ENCODE data around the gene AVPI1. TPM values are rescaled to one million over a fixed set of nuclear protein-coding genes. Genes with fewer than 3 reads are reported as not detected.

The AVPI1 gene, protein sequence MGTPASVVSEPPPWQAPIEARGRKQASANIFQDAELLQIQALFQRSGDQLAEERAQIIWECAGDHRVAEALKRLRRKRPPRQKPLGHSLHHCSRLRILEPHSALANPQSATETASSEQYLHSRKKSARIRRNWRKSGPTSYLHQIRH
- polyA plus RNA-seq (2013, experiment 1 of 2), result 3.7 TPM
- polyA plus RNA-seq (2013, experiment 2 of 2), result 4.1 TPM

DNA sequence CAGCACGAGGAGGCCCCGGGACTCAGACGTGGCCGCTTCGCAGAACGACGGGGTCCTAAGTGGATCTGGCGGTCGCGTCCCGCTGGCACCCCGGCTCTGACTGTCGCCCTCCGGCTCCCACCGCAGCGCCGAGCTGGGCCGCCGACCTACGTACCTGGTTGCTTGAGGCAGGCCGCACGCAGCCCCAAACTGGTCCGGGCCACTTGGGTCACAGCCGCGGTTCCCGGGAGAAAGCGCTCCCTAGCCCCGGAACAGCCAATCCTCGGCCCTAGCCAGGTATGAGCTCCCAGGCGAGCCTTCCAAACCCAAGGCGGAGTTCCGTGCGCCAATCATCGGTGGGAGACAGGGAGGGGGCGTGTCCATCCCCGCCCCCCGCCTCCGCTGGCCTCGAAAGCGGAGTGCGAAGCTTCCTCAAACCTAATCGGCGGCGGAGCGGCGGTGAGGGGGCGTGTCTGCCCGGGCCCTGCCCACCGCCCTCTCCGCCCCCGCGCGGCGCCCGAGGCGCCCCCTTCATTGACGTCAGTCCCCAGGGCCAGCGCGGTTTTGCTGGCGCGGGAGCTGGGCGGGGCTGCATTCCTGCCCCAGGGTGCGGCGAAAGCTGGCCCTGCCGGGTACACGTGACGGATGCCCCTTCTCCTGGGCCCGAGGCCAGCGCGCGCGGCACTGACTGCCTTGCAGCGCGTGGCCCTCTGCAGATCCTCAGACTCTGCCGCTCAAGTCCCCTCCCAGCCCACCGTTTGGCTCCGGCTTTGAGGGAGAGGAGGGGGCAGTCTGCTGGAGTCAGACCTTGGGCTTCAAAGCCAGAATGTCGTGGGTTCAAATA is at the start of gene AVPI1:
Gene AVPI1, minus strand, starts transcription at position 280 of the 823 bp plus-strand sequence. CDS start 7,336 bp downstream, outside the sequence.
- no peaks in the 10 kb centered on the region for H3K36me3 ChIP-seq (ENCODE audit: insufficient read depth, low read length)
- H3K27ac ChIP-seq (ENCODE audit: low read depth, low read length), result peak within 1 kb of the TSS; percentile 80
- no peaks in the 10 kb centered on the region for H3K27me3 ChIP-seq (ENCODE audit: insufficient read depth, low read length)
- peak within 1 kb of the TSS; percentile 77 for H3K9ac ChIP-seq (ENCODE audit: low read depth, low read length)
- 1% methylated on average over 78 of the region's 78 CpGs for WGBS
- H3K4me1 ChIP-seq (ENCODE audit: insufficient read depth, low read length), result peaks cover 9% of the 10 kb centered on the region; the same call in 1 of the 2 replicates
- H3K4me3 ChIP-seq (ENCODE audit: low read length), result peak within 1 kb of the TSS; percentile 75
- no peaks in the 10 kb centered on the region for H3K9me3 ChIP-seq (ENCODE audit: insufficient read depth, low read depth, low read length)

DNA sequence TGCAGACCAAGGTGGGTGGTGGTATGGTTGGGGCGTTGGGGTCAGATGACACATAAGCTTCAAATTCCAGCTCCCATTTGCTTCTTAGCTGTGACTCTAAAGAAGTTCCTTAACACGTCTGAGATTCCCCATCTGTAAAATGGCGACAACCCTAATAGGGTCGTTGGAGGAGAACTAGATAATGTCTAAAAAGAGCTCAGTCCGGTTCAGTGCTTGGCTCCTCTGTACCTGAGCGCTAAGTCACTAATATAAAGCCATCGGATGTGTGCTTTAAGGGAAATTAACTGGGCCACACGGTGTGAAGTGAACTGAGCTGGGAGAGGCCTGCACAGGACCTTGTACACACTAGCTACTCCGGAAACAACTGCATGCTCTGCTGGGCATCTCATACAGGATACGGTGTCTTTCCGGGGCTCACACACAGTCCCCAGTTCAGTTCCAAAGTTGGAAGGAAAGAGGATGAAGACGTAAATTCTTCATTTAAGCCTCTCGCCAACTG is 49.4 kb upstream of the AVPI1 start:
- no peak overlapping the region for H3K27ac ChIP-seq (ENCODE audit: low read depth, low read length)
- no peak overlapping the region for H3K4me3 ChIP-seq (ENCODE audit: low read length)
- WGBS, result 79% methylated on average over 13 of the region's 13 CpGs
- peaks cover 28% of the 10 kb centered on the region for H3K36me3 ChIP-seq (ENCODE audit: insufficient read depth, low read length)
- H3K27me3 ChIP-seq (ENCODE audit: insufficient read depth, low read length), result peaks cover 25% of the 10 kb centered on the region
- peaks cover 4% of the 10 kb centered on the region; the same call in 1 of the 2 replicates for H3K4me1 ChIP-seq (ENCODE audit: insufficient read depth, low read length)
- H3K9me3 ChIP-seq (ENCODE audit: insufficient read depth, low read depth, low read length), result peaks cover 11% of the 10 kb centered on the region
- no peak overlapping the region for H3K9ac ChIP-seq (ENCODE audit: low read depth, low read length)

DNA sequence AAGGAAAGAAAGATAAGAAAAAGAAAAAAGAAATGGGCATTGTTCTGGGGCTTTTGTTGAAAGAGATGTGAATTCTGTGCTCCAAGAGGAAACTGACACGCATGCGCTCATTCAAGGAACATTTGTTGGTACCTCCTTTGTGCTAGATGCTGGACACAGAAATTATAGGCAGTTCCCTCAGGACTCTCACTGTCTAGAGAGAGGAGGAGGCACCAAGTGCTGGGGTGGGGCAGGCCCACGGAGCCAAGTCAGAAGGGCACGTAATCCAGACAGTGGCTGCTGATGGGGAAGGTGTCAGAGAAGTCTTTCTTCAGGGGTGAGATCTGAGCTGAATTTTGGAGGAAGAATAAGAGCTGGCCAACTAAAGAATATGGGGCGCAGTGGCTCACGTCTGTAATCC is 47.0 kb upstream of the AVPI1 start:
- Histone ChIP-seq H3K27me3 (ENCODE audit: insufficient read depth, low read length) (peaks cover 25% of the 10 kb centered on the region), H3K27ac (ENCODE audit: low read depth, low read length) (no peak overlapping the region), H3K9me3 (ENCODE audit: insufficient read depth, low read depth, low read length) (peaks cover 11% of the 10 kb centered on the region), H3K9ac (ENCODE audit: low read depth, low read length) (no peak overlapping the region), H3K4me3 (ENCODE audit: low read length) (no peak overlapping the region), H3K4me1 (ENCODE audit: insufficient read depth, low read length) (peaks cover 4% of the 10 kb centered on the region; the same call in 1 of the 2 replicates), H3K36me3 (ENCODE audit: insufficient read depth, low read length) (peaks cover 7% of the 10 kb centered on the region)
- 86% methylated on average over 6 of the region's 6 CpGs for WGBS

DNA sequence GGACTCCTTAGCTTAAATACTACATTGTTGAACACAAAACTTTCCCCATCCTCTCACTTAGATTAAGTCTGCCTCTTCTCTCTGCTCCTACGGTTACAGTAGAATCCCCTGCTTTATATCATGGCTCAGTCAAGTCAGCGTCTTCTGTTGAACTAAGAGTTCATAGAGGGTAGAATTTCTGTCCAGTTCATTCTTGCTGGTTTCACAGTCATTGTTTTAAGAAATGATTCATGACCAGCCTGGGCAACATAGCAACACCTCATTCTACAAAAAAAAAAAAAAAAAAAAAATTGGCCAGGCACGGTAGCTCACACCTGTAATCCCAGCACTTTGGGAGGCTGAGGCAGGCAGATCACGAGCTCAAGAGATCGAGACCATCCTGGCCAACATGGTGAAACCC is 46.2 kb upstream of the AVPI1 start:
- peaks cover 11% of the 10 kb centered on the region for H3K9me3 ChIP-seq (ENCODE audit: insufficient read depth, low read depth, low read length)
- 90% methylated on average over 5 of the region's 5 CpGs for WGBS
- no peak overlapping the region for H3K9ac ChIP-seq (ENCODE audit: low read depth, low read length)
- no peak overlapping the region for H3K4me3 ChIP-seq (ENCODE audit: low read length)
- H3K27me3 ChIP-seq (ENCODE audit: insufficient read depth, low read length), result peaks cover 25% of the 10 kb centered on the region
- H3K4me1 ChIP-seq (ENCODE audit: insufficient read depth, low read length), result peaks cover 4% of the 10 kb centered on the region; the same call in 1 of the 2 replicates
- no peaks in the 10 kb centered on the region for H3K36me3 ChIP-seq (ENCODE audit: insufficient read depth, low read length)
- H3K27ac ChIP-seq (ENCODE audit: low read depth, low read length), result no peak overlapping the region

DNA sequence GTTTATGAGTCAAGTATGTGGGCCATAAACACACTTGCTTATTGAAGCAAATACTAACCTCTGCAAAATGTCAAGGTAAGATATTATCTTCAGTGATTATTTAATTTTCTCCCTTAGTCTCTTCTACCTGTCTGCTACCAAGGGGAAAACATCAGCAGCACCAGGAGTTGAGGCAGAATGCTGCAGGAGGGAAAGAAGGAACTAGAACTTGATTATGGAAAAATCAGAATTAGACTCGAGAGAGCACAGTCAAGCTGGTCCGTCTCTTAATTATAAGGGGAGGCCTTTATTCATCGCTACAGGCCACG is 45.0 kb upstream of the AVPI1 start:
- Histone ChIP-seq H3K27me3 (ENCODE audit: insufficient read depth, low read length) (peaks cover 25% of the 10 kb centered on the region), H3K9ac (ENCODE audit: low read depth, low read length) (no peak overlapping the region), H3K27ac (ENCODE audit: low read depth, low read length) (no peak overlapping the region), H3K4me1 (ENCODE audit: insufficient read depth, low read length) (no peaks in the 10 kb centered on the region), H3K9me3 (ENCODE audit: insufficient read depth, low read depth, low read length) (peaks cover 11% of the 10 kb centered on the region), H3K4me3 (ENCODE audit: low read length) (no peak overlapping the region), H3K36me3 (ENCODE audit: insufficient read depth, low read length) (no peaks in the 10 kb centered on the region)
- 84% methylated on average over 4 of the region's 4 CpGs for WGBS

DNA sequence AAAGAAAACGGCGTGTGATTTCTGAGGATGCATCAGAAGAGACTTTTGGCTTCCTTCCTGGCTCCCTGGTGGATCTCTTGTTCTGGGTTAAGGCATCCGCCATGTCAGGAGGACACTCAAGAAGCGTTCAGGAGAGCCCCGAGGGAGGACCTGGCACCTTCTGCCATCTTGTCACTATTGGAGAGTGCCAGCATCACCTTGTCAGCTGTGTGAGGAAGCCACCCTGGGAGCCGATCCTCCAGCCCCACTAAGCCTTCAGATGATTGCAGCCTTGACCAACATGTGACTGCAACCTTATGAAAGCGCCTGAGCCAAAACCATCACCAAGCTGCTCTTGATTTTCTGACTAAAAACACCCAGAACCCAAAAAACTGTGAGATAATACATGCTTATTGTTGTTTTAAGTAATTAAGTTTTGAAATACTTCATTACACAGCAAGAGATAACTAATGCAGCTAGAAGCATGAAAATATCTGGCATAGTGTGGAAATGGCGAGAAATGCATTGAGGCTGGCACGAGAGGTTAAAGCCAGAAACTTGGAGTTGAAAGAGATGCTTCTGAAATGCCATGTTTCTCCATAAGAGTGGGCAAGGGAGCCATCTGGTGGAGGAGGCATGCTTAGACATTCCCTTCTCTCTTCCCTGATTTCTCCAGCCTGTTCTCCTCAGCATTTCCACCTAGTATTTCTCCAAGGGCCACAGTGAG is 44.5 kb upstream of the AVPI1 start:
- Histone ChIP-seq H3K4me3 (ENCODE audit: low read length) (no peak overlapping the region), H3K36me3 (ENCODE audit: insufficient read depth, low read length) (no peaks in the 10 kb centered on the region), H3K9me3 (ENCODE audit: insufficient read depth, low read depth, low read length) (peaks cover 9% of the 10 kb centered on the region), H3K4me1 (ENCODE audit: insufficient read depth, low read length) (no peaks in the 10 kb centered on the region), H3K27me3 (ENCODE audit: insufficient read depth, low read length) (peaks cover 23% of the 10 kb centered on the region), H3K9ac (ENCODE audit: low read depth, low read length) (no peak overlapping the region), H3K27ac (ENCODE audit: low read depth, low read length) (no peak overlapping the region)
- 79% methylated on average over 9 of the region's 9 CpGs for WGBS

DNA sequence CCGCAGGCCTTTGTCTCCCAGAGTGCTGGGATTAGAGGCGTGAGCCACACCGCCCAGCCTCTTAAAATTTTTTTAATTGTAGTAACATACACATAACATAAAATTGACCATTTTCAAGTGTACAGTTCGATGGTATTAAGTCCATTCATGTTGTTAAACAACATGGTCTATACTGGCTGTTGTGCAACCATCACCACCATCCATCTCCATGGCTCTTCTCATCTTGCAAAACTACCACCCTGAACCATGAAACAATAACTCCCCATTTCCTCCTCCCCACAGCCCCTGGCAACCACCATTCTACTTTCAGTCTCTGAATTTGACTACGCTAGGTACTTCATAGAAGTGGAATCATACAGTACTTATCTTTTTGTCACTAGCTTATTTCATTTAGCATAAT is 42.0 kb upstream of the AVPI1 start:
- 92% methylated on average over 5 of the region's 5 CpGs for WGBS
- no peaks in the 10 kb centered on the region for H3K36me3 ChIP-seq (ENCODE audit: insufficient read depth, low read length)
- no peak overlapping the region for H3K4me3 ChIP-seq (ENCODE audit: low read length)
- peaks cover 3% of the 10 kb centered on the region; the same call in 1 of the 2 replicates for H3K27me3 ChIP-seq (ENCODE audit: insufficient read depth, low read length)
- H3K4me1 ChIP-seq (ENCODE audit: insufficient read depth, low read length), result no peaks in the 10 kb centered on the region
- no peak overlapping the region for H3K27ac ChIP-seq (ENCODE audit: low read depth, low read length)
- H3K9me3 ChIP-seq (ENCODE audit: insufficient read depth, low read depth, low read length), result no peaks in the 10 kb centered on the region
- no peak overlapping the region for H3K9ac ChIP-seq (ENCODE audit: low read depth, low read length)

DNA sequence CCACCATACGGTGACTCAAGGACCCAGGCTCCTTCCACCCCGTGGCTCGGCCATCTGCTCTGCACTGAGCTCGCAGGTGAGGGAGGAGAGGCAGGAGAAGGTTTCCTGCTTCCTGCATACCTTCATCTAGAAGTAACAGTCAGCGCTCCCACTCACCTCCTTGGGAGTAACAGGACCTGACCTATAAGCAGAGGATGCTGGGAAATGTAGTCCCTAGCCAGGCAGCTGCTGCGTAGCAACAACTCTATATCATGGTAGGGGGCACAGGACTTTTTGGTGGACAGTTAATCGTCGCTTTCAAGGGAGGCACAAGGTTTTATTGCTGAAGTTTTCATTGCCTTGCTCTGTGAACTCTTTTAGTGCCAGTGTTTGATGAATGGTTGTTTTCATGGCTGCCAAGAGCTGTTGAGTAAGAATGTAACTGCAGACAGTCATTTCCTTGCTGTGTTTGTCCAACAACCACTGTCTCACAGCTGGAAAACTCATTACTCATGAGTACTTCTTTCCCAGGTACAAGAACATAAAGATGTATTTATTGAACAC is 39.7 kb upstream of the AVPI1 start:
- no peak overlapping the region for H3K27ac ChIP-seq (ENCODE audit: low read depth, low read length)
- H3K36me3 ChIP-seq (ENCODE audit: insufficient read depth, low read length), result no peaks in the 10 kb centered on the region
- no peaks in the 10 kb centered on the region for H3K27me3 ChIP-seq (ENCODE audit: insufficient read depth, low read length)
- peak overlapping the region; percentile 32 for H3K4me3 ChIP-seq (ENCODE audit: low read length)
- no peak overlapping the region for H3K9ac ChIP-seq (ENCODE audit: low read depth, low read length)
- H3K9me3 ChIP-seq (ENCODE audit: insufficient read depth, low read depth, low read length), result no peaks in the 10 kb centered on the region
- WGBS, result 14% methylated on average over 7 of the region's 8 CpGs
- H3K4me1 ChIP-seq (ENCODE audit: insufficient read depth, low read length), result no peaks in the 10 kb centered on the region

DNA sequence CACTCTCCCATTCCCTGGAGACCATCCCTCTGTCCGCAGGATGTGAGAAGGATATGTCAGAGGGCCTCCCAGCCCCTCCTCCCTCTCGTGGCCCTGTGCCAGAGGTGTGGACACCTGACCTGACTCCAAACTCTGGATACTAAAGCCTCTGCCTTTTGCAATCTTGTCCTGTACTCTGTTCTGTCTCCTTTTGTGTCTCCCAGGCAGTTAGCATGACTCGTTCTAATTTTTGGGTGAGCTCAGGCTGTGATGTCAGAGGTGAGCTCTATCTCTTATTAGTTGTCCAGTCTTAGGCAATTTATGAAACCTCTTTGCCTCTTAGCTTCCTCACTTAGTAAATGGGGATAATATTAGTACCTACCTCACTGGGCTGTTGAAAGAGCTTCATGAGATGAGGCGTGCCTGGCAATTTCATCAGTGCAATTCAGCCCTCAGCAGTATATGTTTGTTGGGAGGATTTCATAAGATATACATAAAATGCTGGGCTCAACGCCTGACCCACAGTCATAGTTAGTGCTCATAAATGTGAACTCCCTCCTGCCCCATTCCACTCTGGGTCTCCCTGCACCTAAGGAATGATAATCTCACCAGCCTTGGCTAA is 37.4 kb upstream of the AVPI1 start:
- 83% methylated on average over 5 of the region's 5 CpGs for WGBS
- Histone ChIP-seq H3K27me3 (ENCODE audit: insufficient read depth, low read length) (no peaks in the 10 kb centered on the region), H3K27ac (ENCODE audit: low read depth, low read length) (no peak overlapping the region), H3K36me3 (ENCODE audit: insufficient read depth, low read length) (no peaks in the 10 kb centered on the region), H3K9me3 (ENCODE audit: insufficient read depth, low read depth, low read length) (no peaks in the 10 kb centered on the region), H3K4me3 (ENCODE audit: low read length) (no peak overlapping the region), H3K9ac (ENCODE audit: low read depth, low read length) (no peak overlapping the region), H3K4me1 (ENCODE audit: insufficient read depth, low read length) (peaks cover 6% of the 10 kb centered on the region; the same call in 1 of the 2 replicates)

DNA sequence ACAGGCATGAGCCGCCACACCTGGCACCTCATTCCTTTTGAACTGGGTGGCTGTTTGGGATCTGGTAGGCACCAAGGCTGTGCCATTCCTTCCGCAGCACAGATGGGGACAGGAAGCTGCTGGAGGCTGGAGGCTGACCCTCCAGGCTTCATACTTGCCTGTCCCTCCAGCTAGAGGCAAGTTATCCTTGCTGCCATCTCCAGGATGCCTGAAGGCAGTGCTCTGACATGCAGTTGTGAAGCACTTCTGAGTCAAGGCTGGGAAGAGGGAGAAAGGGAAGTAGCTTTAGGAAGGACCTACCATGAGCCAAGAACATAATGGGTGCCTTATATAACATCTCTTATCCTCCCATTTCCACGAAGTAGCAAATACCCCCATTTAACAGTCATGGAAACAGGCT is 36.0 kb upstream of the AVPI1 start:
- WGBS, result 83% methylated on average over 3 of the region's 3 CpGs
- Histone ChIP-seq H3K36me3 (ENCODE audit: insufficient read depth, low read length) (peaks cover under 1% of the 10 kb centered on the region; the same call in 1 of the 2 replicates), H3K4me3 (ENCODE audit: low read length) (no peak overlapping the region), H3K27me3 (ENCODE audit: insufficient read depth, low read length) (no peaks in the 10 kb centered on the region), H3K9me3 (ENCODE audit: insufficient read depth, low read depth, low read length) (no peaks in the 10 kb centered on the region), H3K27ac (ENCODE audit: low read depth, low read length) (no peak overlapping the region), H3K4me1 (ENCODE audit: insufficient read depth, low read length) (peaks cover 20% of the 10 kb centered on the region), H3K9ac (ENCODE audit: low read depth, low read length) (no peak overlapping the region)
